Suprapubic skin (tissue), 4 donors: ENCODE data around the gene MCTP2.

Source experiments
- EP300 ChIP-seq: sonication (generic); formaldehyde crosslinking; IDR thresholded peaks from one replicate; pipeline ENCODE4 v1.6.1; 2017; ENCODE audit warnings: antibody characterized with exemption
- POLR2A ChIP-seq, 2 donors: fragments of 450-650 bp; IDR thresholded peaks; one replicate each; pipeline ENCODE4 v1.6.1; 2017; ENCODE audit warnings: antibody characterized with exemption in 2 of 2, mild to moderate bottlenecking in 2 of 2, moderate library complexity in 2 of 2
- POLR2AphosphoS5 ChIP-seq, 3 donors: sonication (generic); formaldehyde crosslinking; IDR thresholded peaks; one replicate each; pipeline ENCODE4 v1.6.1; 2017; ENCODE audit warnings: antibody characterized with exemption in 3 of 3
- TF ChIP-seq, protein P1 (sequence below), 2 donors: fragments of 200-600 bp in 1 of 2; fragments of 450-650 bp in 1 of 2; sonication (generic) in 1 of 2; IDR thresholded peaks; one replicate each; pipeline ENCODE4 v1.5.1; 2016 to 2019; ENCODE audit warnings: antibody characterized with exemption in 2 of 2, mild to moderate bottlenecking in 1 of 2, moderate library complexity in 1 of 2

DNA sequence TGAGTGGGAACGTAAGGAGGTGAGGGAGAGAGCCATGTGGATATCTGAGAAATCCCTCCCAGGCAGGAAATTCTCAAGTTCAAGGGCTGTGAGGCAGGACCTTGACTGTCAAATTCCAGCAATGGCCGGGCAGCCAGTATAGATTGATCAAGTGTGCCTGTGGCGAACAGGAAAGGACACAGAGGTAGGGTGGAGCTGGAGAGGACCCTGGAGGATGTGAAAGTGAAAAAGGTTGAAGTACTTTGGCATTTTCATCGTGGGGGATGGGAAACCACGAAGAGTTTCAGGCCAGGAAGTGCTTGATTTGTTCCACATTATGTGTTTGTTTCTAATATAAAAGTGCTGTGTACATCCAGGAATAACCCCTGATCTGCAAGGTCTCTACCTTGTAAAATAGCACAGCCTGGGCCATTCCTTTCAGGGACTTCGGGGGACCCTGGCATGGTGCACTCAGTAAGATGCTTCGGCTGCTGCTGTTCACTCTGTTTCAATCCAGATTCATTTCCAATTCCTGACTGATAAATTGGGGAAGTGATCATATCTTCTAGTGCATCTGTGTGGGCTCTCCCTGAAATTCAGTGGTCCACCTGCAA is 156.6 kb downstream of the MCTP2 start:
- TF ChIP-seq, protein P1, sequence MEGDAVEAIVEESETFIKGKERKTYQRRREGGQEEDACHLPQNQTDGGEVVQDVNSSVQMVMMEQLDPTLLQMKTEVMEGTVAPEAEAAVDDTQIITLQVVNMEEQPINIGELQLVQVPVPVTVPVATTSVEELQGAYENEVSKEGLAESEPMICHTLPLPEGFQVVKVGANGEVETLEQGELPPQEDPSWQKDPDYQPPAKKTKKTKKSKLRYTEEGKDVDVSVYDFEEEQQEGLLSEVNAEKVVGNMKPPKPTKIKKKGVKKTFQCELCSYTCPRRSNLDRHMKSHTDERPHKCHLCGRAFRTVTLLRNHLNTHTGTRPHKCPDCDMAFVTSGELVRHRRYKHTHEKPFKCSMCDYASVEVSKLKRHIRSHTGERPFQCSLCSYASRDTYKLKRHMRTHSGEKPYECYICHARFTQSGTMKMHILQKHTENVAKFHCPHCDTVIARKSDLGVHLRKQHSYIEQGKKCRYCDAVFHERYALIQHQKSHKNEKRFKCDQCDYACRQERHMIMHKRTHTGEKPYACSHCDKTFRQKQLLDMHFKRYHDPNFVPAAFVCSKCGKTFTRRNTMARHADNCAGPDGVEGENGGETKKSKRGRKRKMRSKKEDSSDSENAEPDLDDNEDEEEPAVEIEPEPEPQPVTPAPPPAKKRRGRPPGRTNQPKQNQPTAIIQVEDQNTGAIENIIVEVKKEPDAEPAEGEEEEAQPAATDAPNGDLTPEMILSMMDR (IDR thresholded peaks at IDR 0.05) = no peak
- TF ChIP-seq POLR2A (IDR thresholded peaks at IDR 0.05) = no peak
- no peak for TF ChIP-seq POLR2AphosphoS5 (IDR thresholded peaks at IDR 0.05)
- no peak for TF ChIP-seq EP300
